Measurements from ENCODE around the gene C1QTNF1.

The C1QTNF1 gene

DNA sequence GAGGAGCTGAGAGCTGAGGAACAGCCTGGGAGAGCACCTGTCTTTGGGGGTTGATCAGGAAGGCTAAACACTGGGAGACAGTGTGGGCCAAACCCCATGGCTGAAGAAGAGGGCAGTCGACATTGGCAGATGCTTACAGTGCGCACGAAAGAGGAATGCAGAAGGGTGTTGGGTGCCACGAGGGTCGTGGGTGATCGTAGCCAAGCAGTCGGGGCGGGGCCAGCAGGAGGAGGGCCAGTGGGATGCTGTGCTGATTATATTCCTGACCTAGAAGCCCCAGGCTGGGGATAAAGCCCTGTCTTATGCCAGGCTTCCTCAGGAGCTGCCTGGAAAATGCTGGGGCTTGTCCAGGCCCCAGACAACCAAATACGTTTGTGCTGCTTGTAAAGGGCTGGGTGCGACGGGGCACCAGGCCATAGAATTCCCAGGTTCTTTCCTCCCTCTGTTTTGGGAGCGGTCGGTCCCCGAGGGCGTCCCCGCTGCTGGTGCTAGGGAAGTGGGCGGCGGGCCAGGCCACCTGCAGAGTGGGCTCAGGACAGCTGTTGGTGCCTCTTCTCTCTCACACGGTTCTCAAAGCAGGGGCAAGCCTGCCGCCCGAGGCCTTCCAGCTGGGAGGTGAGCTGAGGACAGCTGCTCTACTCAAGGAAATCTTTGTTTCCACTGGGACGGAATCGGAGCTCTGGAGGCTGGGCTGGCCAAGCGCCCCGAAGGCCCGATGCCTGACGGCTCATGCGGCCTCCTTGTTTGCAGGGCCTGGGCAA is 10.0 kb downstream of the C1QTNF1 start:
- DNase-seq (ENCODE audit: low read depth in 1 of 2, low spot score in 1 of 2): no peak
- no peak for TF ChIP-seq JUND (IDR thresholded peaks at IDR 0.05; ENCODE audit: low read depth)
- in situ Hi-C loops (cut with HindIII; ENCODE audit: low pct_unique_long_range_greater_than_20kb, low sequenced_read_pairs): no loop called here

DNA sequence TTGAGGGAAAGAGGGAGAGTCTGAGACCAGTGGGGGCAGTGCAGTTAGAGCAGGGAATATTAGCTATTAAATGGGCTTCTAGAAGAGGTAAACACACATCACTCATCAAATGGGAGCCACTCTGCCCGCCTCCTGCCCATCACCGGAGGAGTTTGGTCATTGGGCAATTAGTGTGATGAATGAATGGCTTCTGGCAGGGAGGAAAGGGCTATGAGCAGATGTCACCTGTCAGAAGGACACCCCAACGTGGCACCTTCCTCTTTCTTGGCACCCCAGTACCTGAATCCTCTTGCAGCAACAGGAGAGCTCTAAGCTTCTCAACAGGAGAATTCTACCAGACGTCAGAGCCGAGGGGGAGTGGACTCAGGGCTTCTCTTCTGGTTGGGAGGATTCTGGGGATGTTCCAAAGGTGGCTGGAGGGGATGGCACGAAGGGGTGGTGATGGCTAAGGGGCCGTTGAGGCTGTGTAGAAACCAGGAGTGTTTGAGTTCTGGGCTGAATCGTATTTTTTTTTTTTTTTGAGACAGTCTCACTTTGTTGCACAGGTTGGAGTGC is 11.0 kb downstream of the C1QTNF1 start:
- no peak for DNase-seq (ENCODE audit: low read depth in 1 of 2, low spot score in 1 of 2)
- TF ChIP-seq JUND (IDR thresholded peaks at IDR 0.05; ENCODE audit: low read depth): no peak
- in situ Hi-C loops (cut with HindIII; ENCODE audit: low pct_unique_long_range_greater_than_20kb, low sequenced_read_pairs): no loop called here

DNA sequence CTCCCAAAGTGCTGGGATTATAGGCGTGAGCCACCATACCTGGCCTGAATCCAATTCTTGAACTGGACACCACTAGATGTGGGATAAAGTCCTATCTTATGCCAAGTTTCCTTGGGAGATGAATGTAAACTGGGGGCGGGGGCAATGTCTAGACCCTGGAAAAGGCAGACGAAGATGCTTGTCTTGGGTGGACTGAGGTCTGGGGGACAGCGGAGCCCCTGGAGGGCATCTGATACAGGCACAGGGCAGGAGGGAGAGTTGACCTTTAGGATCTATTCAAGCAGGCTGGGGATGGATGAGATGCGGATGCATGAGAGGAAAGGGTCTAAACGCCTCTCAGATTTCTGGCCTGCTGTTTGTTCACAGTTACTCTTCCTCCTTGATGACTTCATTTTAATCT is 11.7 kb downstream of the C1QTNF1 start:
- in situ Hi-C loops (cut with HindIII; ENCODE audit: low pct_unique_long_range_greater_than_20kb, low sequenced_read_pairs): no loop called here
- no peak for TF ChIP-seq JUND (IDR thresholded peaks at IDR 0.05; ENCODE audit: low read depth)

DNA sequence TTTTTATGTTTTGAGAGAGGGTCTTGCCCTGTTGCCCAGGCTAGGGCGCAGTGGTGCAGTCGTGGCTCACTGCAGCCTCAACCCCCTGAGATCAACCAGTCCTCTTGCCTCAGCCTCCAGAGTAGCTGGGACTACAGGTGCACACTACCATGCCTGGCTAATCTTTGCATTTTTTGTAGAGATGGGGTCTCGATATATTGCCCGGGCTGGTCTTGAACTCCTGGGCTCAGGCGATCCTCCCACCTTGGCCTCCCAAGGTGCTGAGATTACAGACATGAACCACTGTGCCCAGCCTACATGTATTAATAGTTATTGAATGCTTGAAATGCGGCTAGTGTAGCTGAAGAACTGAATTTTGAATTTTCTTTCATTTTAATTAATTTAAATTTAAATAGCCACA is 12.2 kb downstream of the C1QTNF1 start:
- DNase-seq (ENCODE audit: low read depth in 1 of 2, low spot score in 1 of 2): no peak
- in situ Hi-C loops (cut with HindIII; ENCODE audit: low pct_unique_long_range_greater_than_20kb, low sequenced_read_pairs): no loop called here
- no peak for TF ChIP-seq JUND (IDR thresholded peaks at IDR 0.05; ENCODE audit: low read depth)

More for the DNA sequence above, 11.7 kb downstream of the C1QTNF1 start:
- DNase-seq (ENCODE audit: low read depth in 1 of 2, low spot score in 1 of 2): no peak

DNA sequence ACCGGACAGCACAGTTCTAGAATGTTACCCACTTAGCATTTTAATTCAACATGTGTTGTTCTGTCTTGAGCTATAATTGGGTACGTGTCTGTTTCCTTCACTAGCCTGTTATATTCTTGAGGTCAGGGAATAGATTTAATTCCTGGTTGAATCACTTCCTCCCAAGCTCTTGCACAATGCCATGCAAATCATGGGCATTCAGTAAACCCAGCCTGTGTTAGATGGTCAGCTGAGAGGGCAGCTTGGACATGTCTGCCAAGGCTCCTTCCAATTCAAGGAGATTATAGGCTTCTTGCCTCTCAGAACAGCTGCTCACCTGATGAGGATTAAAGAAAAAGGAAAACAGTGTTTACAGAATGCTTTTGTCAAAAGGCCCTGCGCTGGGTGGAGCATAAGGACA is 12.6 kb downstream of the C1QTNF1 start:
- no peak for DNase-seq (ENCODE audit: low read depth in 1 of 2, low spot score in 1 of 2)
- TF ChIP-seq JUND (IDR thresholded peaks at IDR 0.05; ENCODE audit: low read depth): no peak
- in situ Hi-C loops (cut with HindIII; ENCODE audit: low pct_unique_long_range_greater_than_20kb, low sequenced_read_pairs): no loop called here

DNA sequence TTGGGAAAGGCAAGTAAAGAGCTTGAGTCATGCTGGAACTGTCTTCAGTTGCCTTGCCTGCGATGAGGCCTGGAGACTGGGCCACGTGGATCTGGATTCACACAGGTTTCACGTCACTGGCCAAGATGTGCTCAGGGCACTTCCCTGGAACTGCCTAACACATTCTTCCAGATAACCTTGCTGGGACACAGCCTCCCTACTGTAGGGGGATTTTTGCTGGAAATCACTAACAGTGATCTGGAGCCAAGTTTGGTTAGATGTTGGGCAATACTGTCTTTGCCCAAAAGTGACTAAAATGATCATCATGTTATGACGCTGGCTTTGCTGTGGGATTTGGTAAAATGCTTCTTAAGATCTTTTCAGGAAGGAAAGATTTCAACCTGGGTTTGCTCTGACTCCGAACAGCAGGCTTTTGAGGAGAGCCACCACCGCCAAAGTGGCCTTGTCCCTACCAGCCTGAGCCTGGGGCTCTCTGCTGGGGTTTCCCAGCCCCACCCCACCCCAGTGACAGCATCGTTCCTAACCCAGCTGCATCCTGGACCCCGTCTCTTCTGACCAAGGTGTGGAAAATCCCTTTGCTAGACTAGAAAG is 14.7 kb downstream of the C1QTNF1 start:
- no peak for TF ChIP-seq JUND (IDR thresholded peaks at IDR 0.05; ENCODE audit: low read depth)
- in situ Hi-C loops (cut with HindIII; ENCODE audit: low pct_unique_long_range_greater_than_20kb, low sequenced_read_pairs): no loop called here
- no peak for DNase-seq (ENCODE audit: low read depth in 1 of 2, low spot score in 1 of 2)

DNA sequence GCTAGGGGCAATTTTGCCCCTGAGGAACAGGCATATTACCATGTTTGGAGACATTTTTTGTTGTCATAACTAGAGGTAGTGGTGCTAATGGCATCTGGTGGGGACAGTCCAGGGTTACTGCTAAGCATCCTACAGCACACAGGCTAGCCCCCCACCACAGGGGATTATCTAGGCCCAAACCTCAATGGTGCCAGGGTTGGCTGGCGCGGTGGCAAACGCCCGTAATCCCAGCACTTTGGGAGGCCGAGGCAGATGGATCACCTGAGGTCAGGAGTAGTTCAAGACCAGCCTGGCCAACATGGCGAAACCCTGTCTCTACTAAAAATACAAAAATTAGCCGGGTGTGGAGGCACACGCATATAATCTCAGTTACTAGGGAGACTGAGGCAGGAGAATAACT is 15.2 kb downstream of the C1QTNF1 start:
- no peak for TF ChIP-seq JUND (IDR thresholded peaks at IDR 0.05; ENCODE audit: low read depth)
- in situ Hi-C loops (cut with HindIII; ENCODE audit: low pct_unique_long_range_greater_than_20kb, low sequenced_read_pairs): no loop called here
- DNase-seq (ENCODE audit: low read depth in 1 of 2, low spot score in 1 of 2): no peak

DNA sequence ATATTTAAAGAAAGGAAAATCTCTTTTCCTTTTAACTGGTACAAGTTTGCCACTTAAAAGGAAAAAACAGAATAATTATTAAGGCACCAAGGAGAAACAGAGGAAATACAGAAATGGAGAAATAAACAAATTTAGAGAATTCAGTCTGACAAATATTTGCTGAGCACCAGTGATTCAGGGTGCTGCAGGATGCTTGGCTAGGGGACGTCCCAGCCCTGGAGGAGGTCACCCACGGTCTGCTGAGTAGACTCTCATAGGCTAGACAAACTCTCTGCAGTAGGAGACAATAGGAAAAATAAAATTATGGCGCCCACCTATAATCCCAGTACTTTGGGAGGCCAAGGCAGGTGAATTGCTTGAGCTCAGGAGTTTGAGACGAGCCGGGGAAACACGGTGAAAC is 15.9 kb downstream of the C1QTNF1 start:
- TF ChIP-seq JUND (IDR thresholded peaks at IDR 0.05; ENCODE audit: low read depth): no peak
- no peak for DNase-seq (ENCODE audit: low read depth in 1 of 2, low spot score in 1 of 2)
- in situ Hi-C loops (cut with HindIII; ENCODE audit: low pct_unique_long_range_greater_than_20kb, low sequenced_read_pairs): no loop called here

DNA sequence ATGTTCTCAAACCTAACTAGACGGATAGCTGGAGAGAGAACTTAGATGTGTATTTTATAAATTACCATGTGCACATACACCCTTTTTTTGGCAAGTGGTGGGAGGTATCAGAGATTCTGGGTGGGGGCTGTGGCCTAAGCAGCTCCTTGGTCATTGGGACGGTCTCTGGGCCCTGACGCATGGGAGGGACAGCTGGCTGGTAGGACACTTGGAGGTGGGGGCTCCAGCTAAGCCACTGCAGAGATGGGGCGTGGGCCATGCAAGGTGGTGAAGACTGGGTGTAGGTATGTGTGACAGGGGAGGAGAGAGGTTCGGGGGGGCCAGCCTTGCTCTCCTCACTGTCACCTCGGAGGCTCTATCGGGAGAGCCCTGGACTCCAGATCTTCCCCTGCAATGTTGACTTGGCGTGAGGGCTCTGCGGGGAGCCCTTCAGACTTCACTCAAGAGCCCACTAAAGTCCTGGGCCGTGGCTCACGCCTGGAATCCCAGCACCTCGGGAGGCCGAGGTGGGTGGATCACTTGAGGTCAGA is 17.1 kb downstream of the C1QTNF1 start:
- in situ Hi-C loops (cut with HindIII; ENCODE audit: low pct_unique_long_range_greater_than_20kb, low sequenced_read_pairs): no loop called here
- no peak for DNase-seq (ENCODE audit: low read depth in 1 of 2, low spot score in 1 of 2)
- TF ChIP-seq JUND (IDR thresholded peaks at IDR 0.05; ENCODE audit: low read depth): no peak

DNA sequence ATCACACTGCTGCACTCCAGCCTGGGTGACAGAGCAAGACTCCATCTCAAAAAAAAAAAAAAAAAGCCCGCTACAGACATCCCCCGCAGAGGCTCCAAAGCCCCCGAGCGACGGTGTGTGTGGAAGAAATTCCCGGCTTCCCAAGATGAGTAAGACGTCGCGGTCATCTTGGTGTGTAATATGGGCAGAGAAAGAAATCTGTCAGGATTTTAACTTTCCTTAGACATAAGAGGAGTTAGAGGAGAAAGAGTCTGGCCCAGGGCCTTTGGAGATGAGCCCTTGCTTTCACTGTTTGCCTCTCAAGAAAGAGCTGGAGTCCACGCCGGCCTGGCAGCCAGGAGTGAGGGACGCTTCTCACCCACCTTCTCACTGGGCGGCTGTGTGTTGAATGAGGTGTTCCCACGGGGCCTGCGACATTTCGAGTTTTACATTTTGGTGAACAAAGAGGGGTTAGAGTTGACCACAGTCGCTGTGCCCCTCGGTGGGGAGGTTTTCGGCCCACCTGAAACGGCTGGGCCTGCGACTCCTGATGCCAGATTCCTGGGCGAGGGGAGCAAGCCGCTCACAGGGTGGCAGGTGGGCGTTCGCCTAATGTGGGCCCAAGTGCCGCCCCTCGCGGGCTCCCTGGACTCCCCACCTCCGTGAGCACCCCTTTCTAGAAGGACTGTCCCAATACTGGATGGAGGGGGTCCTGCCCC is 17.9 kb downstream of the C1QTNF1 start:
- in situ Hi-C loops (cut with HindIII; ENCODE audit: low pct_unique_long_range_greater_than_20kb, low sequenced_read_pairs): no loop called here
- TF ChIP-seq JUND (IDR thresholded peaks at IDR 0.05; ENCODE audit: low read depth): no peak
- no peak for DNase-seq (ENCODE audit: low read depth in 1 of 2, low spot score in 1 of 2)

DNA sequence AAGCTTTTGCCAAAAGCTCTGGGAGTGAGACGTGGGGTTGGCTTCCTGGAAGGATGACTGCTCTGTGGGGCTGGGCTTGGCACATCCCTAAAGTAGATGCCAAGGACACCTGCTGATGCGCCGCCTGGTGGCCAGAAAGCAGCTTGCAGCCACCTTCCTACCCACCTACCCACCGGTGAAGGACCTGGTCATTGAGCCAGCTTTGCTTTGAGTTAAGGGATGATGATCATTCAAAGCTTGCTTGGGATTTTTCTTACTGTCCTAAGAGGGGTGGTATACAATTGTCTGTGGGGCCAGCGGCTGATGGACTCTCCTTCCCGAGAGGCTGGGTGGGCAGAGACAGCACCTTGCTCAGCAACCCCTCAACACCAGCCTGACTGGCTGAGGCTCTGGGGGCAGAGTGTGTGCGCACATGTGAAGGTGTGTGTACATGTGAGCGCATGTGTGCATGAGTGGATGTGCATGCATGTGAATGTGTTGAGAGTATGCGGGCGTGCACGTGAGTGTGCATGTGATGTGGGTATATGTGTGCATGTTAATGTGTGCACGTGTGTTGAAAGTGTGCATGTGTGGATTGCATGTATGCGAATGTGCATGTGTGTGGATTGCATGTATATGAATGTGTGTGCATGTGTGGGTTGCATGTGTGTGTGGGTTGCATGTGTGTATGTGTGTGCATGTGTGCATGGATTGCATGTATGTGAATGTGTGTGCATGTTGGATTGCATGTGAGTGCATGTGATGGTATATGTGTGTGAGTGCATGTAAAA is 18.6 kb downstream of the C1QTNF1 start:
- peak; percentile 87 to 91 for DNase-seq (ENCODE audit: low read depth in 1 of 2, low spot score in 1 of 2)
- in situ Hi-C loops (cut with HindIII; ENCODE audit: low pct_unique_long_range_greater_than_20kb, low sequenced_read_pairs): no loop called here
- no peak for TF ChIP-seq JUND (IDR thresholded peaks at IDR 0.05; ENCODE audit: low read depth)
